Activated CD4-positive, alpha-beta T cell treated with anti-CD3 and anti-CD28 coated beads, Interleukin-2, amount 50 U/mL, for 4 hours (primary cell): ENCODE measurements around the gene PTDSS2.
A peak's percentile ranks its signal among the peaks of the same experiment; 100 is the strongest.

ENCODE experiments used
- DNase-seq, 2 experiments: peaks; one replicate each; pipeline ENCODE4 v3.0.0-alpha.2; 2020

Gene PTDSS2

DNA sequence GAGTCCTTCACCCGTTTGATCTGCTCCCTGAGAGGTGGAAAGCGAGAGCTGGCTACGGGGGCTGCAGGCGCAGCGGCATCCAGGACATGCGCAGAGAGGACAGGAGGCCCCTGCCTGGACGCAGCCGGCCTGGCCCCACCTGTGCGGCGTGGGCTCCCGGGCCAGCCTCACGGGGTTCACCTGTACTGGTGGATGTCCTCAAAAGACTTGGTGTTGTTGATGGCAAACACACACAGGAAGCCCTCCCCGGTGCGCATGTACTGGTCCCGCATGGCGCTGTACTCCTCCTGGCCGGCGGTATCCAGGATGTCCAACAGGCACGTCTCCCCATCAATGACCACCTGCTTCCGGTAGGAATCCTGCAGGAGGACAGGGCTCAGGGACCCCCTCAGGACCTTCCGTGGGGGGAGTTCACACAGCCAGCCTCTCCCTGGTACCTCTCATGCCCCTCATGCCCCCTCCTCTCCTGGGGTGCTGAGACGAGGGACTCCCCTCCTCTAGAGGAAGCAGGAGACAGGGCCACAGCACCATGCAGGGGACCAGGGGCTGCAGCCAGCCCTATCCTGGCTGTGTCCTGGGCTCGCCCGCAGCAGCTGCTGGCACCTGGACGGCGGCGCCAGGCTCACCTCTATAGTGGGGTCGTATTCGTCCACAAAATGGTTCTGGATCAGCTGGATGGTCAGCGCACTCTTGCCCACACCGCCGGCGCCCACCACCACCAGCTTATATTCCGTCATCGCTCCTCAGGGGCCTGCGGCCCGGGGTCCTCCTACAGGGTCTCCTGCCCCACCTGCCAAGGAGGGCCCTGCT lies 83.7 kb downstream of the PTDSS2 start:
- no peak for DNase-seq

DNA sequence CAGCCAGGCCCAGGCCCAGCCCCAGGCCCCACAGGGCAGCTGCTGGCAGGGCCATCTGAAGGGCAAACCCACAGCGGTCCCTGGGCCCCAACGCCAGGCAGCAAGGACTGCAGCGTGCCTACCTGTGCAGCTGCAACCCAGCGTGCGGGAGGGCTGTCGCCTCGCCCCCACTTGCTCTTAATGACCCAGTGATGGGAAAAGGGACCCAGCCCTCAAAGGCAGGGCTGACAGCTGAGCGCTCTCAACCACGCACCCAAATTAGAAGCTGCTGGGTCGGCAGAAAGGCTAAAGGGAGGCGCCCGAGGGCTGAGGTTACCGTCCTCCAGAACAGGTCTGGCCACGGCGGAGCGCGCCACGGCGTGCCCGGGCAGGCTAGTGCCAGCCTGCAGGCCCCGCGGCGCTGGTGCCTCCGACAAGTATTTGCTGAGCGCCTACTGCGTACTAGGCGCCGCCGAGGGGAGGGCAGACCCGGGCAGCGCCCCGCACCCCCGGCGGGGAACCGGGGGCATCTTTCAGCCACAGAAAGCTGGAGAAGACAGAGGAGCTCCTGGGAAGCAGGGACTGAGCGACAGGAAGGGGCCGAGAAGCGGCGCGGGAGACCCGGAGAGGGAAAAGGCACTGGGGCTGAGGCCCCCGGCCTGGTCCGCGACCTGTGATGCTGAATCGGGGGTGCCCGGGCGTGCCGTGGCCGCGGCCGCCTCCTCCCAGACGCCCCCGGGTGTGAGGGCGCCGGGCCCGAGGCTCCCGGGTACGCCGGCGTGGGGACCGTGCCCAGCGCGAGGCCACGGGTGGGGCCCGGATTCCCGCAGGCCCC lies 84.5 kb downstream of the PTDSS2 start:
- DNase-seq: peak in 1 of 2 experiments; percentile 25

DNA sequence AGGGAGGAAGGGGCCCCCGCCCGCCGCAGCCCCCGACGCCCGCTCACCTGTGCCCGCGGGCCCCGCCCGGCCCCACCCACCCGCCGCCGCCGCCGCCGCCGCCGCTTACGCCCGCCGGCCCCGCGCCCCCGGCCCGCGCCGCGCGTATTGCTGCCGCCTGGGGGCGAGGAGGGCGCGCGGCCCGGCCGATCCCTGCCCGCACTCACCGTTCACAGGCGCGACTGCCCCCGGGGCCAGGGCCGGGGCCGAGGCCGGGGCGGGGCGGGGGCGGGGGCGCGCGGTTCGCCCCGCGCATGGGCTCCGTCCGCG lies 85.1 kb downstream of the PTDSS2 start:
- DNase-seq: no peak

DNA sequence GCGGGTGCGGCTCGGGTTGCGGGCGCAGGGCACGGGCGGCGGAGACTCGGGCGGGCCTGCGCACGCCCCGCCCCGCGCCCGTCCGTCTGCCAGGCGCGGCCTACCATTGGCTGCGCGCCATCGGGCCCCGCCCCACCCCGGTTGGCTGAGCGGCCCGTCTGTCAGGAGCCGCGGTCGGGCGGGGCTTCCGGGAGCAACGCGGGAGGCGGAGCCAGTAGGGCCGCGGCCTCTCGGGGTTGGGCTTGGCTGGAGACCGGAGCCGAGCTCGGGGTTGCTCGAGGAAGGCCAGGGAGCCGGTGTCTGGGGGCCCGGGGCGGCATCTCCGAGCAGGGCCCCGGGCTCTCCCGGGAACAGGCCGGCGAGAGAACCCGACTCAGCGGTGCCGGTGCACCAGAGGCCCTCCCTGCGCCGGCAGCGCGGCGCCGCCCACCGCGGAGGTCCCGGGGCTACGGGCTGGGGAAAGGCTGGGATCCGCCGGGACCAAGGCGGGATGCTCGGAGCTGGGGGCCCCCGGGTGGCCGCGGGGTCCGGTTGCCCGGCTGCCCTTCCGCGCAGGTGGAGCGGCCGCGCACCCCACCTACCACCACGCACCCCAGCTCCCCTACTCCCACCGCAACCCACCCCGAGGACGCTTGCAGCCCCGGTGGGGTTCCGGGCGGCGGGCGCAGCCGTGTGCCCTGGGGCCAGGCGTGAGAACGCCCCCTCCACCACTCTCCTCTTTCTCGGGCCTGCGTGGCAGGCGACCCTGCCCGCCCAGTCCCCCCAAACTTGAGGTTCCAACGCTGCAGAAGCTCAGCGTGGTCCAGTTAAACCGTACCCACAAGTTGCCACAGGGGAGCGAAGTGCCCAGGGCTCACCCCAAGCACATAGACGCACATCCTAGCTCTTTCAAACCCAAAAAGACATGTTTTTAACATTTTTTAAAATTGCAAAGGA lies 85.7 kb downstream of the PTDSS2 start, which contains the start of gene HRAS:
Gene HRAS, minus strand, starts transcription at position 58 of the 936 bp plus-strand sequence.
- DNase-seq: peak; percentile 91 to 92

DNA sequence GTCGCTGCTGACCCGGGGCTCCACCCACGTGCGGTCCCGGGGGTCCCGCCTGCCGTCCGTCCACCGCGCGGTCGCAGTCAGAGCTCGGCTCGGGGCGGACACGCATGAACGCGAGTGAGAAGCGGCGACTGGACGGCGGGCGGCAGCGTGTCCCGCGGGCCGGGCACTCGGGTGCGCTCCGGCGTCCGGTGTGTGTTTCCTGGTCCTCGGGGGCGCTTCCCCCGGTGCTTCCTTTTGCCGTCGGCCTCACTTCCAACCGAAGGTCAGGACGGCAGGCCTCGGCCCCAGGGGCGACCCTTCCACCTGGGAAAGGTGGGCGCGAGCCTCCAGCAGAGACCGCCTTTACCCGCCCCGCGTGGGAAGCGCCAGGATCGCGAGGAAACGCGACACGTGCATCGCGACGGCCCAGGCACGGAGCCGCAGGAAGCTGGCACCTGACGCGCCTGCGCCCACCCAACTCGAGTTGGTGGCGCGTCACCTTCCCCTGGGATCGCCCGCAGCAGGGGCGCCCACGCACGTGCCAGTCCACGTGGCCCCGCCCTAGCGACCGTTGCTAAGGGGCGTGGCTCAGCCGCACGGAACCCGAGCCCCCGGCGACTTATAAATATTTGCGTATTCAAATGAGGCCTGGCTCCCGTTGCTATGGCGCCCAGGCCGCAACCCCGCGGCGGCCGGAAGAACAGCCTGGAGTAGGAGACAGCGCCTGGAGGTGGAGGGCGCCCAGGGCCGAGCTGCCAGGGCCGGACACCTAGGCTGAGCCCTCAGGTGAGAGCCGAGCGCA lies 87.0 kb downstream of the PTDSS2 start, which contains the start of gene LRRC56:
Gene LRRC56, plus strand, starts transcription at position 687 of the 781 bp plus-strand sequence. CDS start 3,158 bp downstream, outside the sequence.
- DNase-seq: peak; percentile 82 to 86

DNA sequence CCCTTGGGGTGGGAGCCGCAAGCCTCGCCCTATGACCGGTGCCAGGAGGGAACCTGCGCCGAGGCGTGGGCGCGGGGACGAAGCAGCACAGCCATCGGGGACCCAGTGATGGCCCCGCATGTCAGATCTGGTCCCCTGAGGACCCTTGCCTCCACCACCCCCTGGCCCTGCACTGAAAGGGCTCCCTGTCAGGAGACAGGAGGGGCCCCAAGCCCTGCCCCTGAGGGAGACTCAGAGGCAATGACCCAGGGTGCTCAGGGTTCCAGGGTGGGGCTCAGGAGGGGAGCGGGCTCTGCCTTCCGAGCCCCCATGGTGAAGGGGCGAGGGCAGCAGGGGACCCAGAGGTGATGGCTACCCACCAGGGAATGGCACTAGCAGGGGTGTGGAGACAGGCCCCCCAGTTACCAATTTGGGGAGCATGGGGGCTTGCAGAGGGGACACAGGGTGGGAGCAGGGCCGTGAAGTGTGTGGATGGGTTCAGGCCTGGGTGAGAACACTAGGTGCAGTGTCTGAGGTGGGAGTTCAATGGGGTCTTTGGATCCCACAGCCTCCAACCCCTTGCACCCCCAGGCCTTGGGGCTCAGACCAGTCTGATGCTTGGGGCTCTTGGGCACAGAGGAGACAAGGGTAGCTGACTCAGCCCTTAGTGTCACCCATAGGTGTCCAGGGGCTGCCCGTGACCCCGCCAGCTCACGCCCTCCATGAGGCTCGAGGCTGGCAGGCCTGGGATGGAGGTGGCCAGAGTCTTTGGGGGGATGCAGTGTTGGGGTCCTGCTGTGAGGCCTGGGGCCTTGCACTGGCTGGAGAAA lies 87.7 kb downstream of the PTDSS2 start:
- no peak for DNase-seq

DNA sequence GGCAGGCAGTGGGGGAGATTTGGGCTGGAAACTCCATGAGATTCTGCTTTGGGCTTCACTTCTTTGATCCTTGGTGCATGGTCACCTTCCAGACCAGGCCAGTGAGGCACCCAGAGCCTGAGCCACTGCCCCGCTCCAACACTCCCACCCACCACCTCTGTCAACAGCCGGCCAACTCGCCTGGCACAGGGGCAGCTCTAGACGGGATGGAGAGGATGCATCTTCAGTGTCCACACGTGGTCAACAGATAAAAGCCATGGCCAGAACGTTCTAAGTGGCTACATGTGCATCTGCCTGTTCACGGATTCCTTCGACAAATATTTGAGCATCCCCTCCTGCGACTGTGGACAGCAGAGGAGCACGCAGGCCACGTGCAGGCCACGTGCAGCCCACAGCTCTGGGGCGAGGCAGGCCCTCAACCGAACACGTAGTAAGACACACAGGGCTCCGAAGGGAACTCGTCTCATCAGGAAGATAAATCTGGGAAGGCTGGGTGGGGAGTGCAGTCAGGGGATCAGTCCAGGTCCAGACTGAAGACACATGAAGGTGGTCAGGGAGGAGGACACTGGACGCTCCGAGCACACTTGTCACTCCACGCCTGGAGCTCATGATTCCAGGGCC lies 88.5 kb downstream of the PTDSS2 start:
- DNase-seq: no peak

DNA sequence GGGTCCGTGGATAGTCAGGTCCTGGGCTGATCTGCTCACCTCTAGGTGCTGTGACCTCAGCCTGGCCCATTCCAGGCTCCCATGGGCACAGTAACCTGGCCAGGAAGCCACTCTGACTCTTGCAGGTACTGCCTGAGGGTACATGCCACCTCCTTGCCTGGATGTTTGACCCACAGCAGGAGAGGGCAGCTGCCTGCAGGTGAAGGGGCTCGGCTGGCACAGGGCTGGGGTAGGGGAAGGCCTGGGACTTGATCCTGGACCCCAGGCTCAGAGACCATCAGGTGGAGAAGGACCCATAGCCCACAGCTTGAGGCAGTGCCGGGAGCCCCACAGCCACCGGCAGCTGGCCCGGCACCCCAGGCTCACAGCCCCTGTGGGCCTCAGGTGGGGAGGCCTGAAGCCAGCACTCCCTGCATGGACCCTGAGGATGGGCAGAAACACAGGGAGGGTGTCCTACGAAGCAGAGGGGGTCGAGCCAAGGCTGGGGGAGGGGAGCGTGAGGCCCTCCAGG lies 89.9 kb downstream of the PTDSS2 start:
- DNase-seq: no peak
